Astrocyte (in vitro differentiated cells and primary cell): ENCODE data around the gene RPS6KA2. TPM values are rescaled to one million over a fixed set of nuclear protein-coding genes. Genes with fewer than 3 reads are reported as not detected.
"Not testable (repeated sequence)": the region's sequence is repeated elsewhere in the genome, so short reads cannot be mapped to it uniquely, and the experiment has no call there.

Source experiments
- DNase-seq: peaks from one replicate; pipeline ENCODE4 v3.0.0-alpha.2; 2010; ENCODE audit warnings: low read depth
- FAIRE-seq: peaks from 2 replicates; lab custom pipeline; 2011; peaks lifted over from hg19 to GRCh38; lab: Jason Lieb, UNC
- H2AFZ ChIP-seq: 2 replicates; pipeline ENCODE4 v1.6.0; 2012; ENCODE audit warnings: low read depth, low read length, inconsistent platforms
- H3K27ac ChIP-seq: 2 replicates; pipeline ENCODE4 v1.5.1; 2011; ENCODE audit warnings: low read depth, low read length, inconsistent platforms
- H3K27me3 ChIP-seq: 2 replicates; pipeline ENCODE4 v1.6.0; 2011; ENCODE audit warnings: low read length, inconsistent platforms; ENCODE audit not compliant: insufficient read depth
- H3K36me3 ChIP-seq: 2 replicates; pipeline ENCODE4 v1.5.1; 2011; ENCODE audit warnings: low read length, inconsistent platforms; ENCODE audit not compliant: insufficient read depth
- H3K4me1 ChIP-seq: 2 replicates; pipeline ENCODE4 v1.5.1; 2011; ENCODE audit warnings: low read length, inconsistent platforms; ENCODE audit not compliant: insufficient read depth
- H3K4me2 ChIP-seq: 2 replicates; pipeline ENCODE4 v1.6.0; 2012; ENCODE audit warnings: low read length, inconsistent platforms
- H3K4me3 ChIP-seq: 2 replicates; pipeline ENCODE4 v1.5.1; 2011; ENCODE audit warnings: low read depth, mild to moderate bottlenecking, low read length, inconsistent platforms; ENCODE audit not compliant: insufficient read depth
- H3K79me2 ChIP-seq: 2 replicates; pipeline ENCODE4 v1.6.0; 2012; ENCODE audit warnings: mild to moderate bottlenecking, low read length, inconsistent platforms; ENCODE audit not compliant: insufficient read depth
- H3K9ac ChIP-seq: 2 replicates; pipeline ENCODE4 v1.6.0; 2012; ENCODE audit warnings: mild to moderate bottlenecking, low read length, inconsistent platforms
- H3K9me3 ChIP-seq: 2 replicates; pipeline ENCODE4 v1.5.1; 2012; ENCODE audit warnings: low read depth, mild to moderate bottlenecking, low read length, inconsistent platforms; ENCODE audit not compliant: insufficient read depth
- H4K20me1 ChIP-seq: 2 replicates; pipeline ENCODE4 v1.6.0; 2012; ENCODE audit warnings: low read length, inconsistent platforms; ENCODE audit not compliant: insufficient read depth
- H3K27ac Mint-ChIP-seq: one replicate; pipeline ENCODE4 v1.8.0; 2021; ENCODE audit warnings: mild to moderate bottlenecking, mixed read lengths; ENCODE audit not compliant: unreplicated experiment
- H3K27me3 Mint-ChIP-seq: one replicate; pipeline ENCODE4 v1.8.0; 2021; ENCODE audit warnings: low read depth, mixed read lengths; ENCODE audit not compliant: unreplicated experiment
- H3K36me3 Mint-ChIP-seq: one replicate; pipeline ENCODE4 v1.8.0; 2021; ENCODE audit warnings: low read depth, mixed read lengths; ENCODE audit not compliant: unreplicated experiment
- H3K4me1 Mint-ChIP-seq: one replicate; pipeline ENCODE4 v1.8.0; 2021; ENCODE audit warnings: low read depth, mixed read lengths; ENCODE audit not compliant: unreplicated experiment
- H3K4me3 Mint-ChIP-seq: one replicate; pipeline ENCODE4 v1.8.0; 2021; ENCODE audit warnings: mild to moderate bottlenecking, moderate library complexity, mixed read lengths; ENCODE audit not compliant: unreplicated experiment
- H3K9me3 Mint-ChIP-seq: one replicate; pipeline ENCODE4 v1.8.0; 2021; ENCODE audit warnings: mild to moderate bottlenecking, mixed read lengths; ENCODE audit not compliant: unreplicated experiment
- EZH2 ChIP-seq: IDR thresholded peaks from 2 replicates; pipeline ENCODE4 v1.6.1; 2012; ENCODE audit warnings: mild to moderate bottlenecking, low read length, inconsistent platforms; ENCODE audit not compliant: insufficient read depth
- total RNA-seq: library from RNA; stranded (reverse); gene quantifications from 2 replicates; pipeline ENCODE4 v1.2.1, GENCODE V29; 2021
- TF ChIP-seq, protein P1 (sequence below): IDR thresholded peaks from 2 replicates; pipeline ENCODE4 v1.5.1; 2011; ENCODE audit warnings: low read depth, mild to moderate bottlenecking, inconsistent platforms, low read length, moderate library complexity; ENCODE audit not compliant: insufficient read depth

Gene RPS6KA2
- total RNA-seq, 1 donor from 2014 or later: 33.5 TPM

DNA sequence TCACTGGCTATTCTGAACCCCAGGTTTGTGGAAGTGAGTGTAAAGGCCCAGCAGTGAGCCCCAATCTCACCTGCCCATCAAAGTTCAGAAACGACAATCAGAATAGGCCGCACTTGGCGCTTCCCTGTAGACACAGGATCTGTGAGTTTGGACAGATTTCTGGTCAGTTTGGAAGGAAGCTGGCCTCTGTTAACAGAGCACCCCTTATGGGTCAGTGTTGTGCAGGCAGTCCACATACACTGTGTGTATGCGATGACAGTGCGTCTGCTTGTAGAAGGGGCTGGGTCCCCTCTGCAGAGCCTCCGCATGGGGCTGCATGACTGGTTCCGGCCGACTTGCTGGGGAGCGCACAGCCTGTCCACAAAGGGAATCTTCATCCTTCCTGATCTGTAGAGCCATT is 240.9 kb downstream of the RPS6KA2 start:
- Histone ChIP-seq H4K20me1 (no peaks in the 10 kb centered on the region), H3K9ac (no peak overlapping the region), H3K4me1 (no peaks in the 10 kb centered on the region), H3K79me2 (peaks cover 4% of the 10 kb centered on the region), H2AFZ (no peak overlapping the region), H3K27ac (no peak overlapping the region), H3K36me3 (no peaks in the 10 kb centered on the region), H3K4me2 (no peak overlapping the region), H3K9me3 (no peaks in the 10 kb centered on the region), H3K4me3 (no peak overlapping the region), H3K27me3 (peaks cover 5% of the 10 kb centered on the region)
- Mint-ChIP-seq H3K4me1 (peaks cover 1% of the 10 kb centered on the region), H3K36me3 (peaks cover 1% of the 10 kb centered on the region), H3K4me3 (no peak overlapping the region), H3K27me3 (peaks cover 20% of the 10 kb centered on the region), H3K9me3 (no peaks in the 10 kb centered on the region), H3K27ac (no peak overlapping the region)
- no peak for TF ChIP-seq EZH2
- TF ChIP-seq, protein P1, sequence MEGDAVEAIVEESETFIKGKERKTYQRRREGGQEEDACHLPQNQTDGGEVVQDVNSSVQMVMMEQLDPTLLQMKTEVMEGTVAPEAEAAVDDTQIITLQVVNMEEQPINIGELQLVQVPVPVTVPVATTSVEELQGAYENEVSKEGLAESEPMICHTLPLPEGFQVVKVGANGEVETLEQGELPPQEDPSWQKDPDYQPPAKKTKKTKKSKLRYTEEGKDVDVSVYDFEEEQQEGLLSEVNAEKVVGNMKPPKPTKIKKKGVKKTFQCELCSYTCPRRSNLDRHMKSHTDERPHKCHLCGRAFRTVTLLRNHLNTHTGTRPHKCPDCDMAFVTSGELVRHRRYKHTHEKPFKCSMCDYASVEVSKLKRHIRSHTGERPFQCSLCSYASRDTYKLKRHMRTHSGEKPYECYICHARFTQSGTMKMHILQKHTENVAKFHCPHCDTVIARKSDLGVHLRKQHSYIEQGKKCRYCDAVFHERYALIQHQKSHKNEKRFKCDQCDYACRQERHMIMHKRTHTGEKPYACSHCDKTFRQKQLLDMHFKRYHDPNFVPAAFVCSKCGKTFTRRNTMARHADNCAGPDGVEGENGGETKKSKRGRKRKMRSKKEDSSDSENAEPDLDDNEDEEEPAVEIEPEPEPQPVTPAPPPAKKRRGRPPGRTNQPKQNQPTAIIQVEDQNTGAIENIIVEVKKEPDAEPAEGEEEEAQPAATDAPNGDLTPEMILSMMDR: no peak
- DNase-seq: no peak
- FAIRE-seq: no peak

DNA sequence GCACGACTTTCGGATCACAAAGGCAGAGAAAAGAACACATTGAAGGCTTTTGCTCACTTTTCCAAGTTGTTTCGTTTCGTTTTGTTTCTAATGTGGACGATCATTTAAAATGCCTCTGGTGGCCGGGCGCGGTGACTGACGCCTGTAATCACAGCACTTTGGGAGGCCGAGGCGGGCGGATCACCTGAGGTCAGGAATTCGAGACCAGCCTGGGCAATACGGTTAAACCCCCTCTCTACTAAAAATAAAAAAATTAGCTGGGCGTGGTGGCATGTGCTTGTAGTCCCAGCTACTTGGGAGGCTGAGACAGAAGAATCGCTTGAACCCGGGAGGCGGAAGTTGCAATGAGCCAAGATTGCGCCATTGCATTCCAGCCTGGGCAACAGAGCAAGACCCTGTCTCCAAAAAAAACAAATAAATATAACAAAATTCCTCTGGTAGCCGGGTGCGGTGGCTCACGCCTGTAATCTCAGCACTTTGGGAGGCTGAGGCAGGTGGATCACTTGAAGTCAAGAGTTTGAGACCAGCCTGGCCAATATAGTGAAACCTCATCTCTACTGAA is 243.2 kb downstream of the RPS6KA2 start:
- Histone ChIP-seq H3K9ac (peak overlapping the region; percentile 87), H3K4me3 (peak overlapping the region; percentile 97), H2AFZ (peak overlapping the region; percentile 94), H3K4me2 (peak overlapping the region; percentile 100), H3K27ac (peak overlapping the region; percentile 86)
- Mint-ChIP-seq H3K4me3 (peak overlapping the region; percentile 86), H3K27ac (peak overlapping the region; percentile 86)
- not testable (repeated sequence) for H3K79me2 ChIP-seq, H3K36me3 ChIP-seq, FAIRE-seq, H3K36me3 Mint-ChIP-seq, H3K9me3 ChIP-seq, H4K20me1 ChIP-seq, H3K4me1 ChIP-seq, DNase-seq, H3K9me3 Mint-ChIP-seq, H3K4me1 Mint-ChIP-seq, H3K27me3 Mint-ChIP-seq, H3K27me3 ChIP-seq
- TF ChIP-seq, protein P1: peak; percentile 7
